ENCODE measurements around the gene ALG11.

GRCh38 chr13:51970349-51970748 lies 41.8 kb upstream of the ALG11 start:
- TF ChIP-seq POLR2A (IDR thresholded peaks at IDR 0.05; ENCODE audit: low read length) (no peak), GATA1 (IDR thresholded peaks at IDR 0.05; ENCODE audit: low read depth, low read length) (no peak)

All from erythroblast (primary cell).